Esophagus squamous epithelium (tissue), 4 donors: ENCODE measurements around the gene FAR1.

ENCODE experiments used
- POLR2A ChIP-seq, 4 donors: fragments of 450-650 bp; IDR thresholded peaks; one replicate each; pipeline ENCODE4 v1.6.1; 2017; ENCODE audit warnings: antibody characterized with exemption in 4 of 4, mild to moderate bottlenecking in 4 of 4, moderate library complexity in 3 of 4
- TF ChIP-seq, protein P1 (sequence below), 6 experiments: fragments of 450-650 bp in 4 of 6; fragments of 200-600 bp in 2 of 6; sonication (generic) in 2 of 6; IDR thresholded peaks; one replicate each; pipeline ENCODE4 v1.5.1; 2016 to 2019; ENCODE audit warnings: antibody characterized with exemption in 6 of 6, mild to moderate bottlenecking in 4 of 6, moderate library complexity in 4 of 6

DNA sequence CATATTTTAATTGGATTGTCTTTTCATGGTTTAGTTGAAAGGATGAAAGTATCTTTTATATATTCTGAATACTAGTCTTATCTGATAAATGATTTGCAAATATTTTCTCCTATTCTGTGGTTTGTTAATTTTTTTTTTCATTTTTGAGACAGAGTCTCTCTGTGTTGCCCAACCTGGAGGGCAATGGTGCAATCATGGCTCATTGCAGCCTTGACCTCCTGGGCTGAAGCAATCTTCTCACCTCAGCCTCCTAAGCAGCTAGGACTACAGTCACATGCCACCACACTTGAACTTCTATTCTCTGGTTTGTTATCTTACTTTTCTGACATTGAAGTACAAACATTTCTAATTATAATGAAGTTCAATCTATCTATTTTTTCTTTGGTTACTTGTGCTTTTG is 30.0 kb upstream of the FAR1 start:
- no peak for TF ChIP-seq POLR2A (IDR thresholded peaks at IDR 0.05)
- TF ChIP-seq, protein P1, sequence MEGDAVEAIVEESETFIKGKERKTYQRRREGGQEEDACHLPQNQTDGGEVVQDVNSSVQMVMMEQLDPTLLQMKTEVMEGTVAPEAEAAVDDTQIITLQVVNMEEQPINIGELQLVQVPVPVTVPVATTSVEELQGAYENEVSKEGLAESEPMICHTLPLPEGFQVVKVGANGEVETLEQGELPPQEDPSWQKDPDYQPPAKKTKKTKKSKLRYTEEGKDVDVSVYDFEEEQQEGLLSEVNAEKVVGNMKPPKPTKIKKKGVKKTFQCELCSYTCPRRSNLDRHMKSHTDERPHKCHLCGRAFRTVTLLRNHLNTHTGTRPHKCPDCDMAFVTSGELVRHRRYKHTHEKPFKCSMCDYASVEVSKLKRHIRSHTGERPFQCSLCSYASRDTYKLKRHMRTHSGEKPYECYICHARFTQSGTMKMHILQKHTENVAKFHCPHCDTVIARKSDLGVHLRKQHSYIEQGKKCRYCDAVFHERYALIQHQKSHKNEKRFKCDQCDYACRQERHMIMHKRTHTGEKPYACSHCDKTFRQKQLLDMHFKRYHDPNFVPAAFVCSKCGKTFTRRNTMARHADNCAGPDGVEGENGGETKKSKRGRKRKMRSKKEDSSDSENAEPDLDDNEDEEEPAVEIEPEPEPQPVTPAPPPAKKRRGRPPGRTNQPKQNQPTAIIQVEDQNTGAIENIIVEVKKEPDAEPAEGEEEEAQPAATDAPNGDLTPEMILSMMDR (IDR thresholded peaks at IDR 0.05), result no peak
